ENCODE results near the gene NLRP3. TPM values are rescaled to one million over a fixed set of nuclear protein-coding genes. Genes with fewer than 3 reads are reported as not detected.
"Not testable (repeated sequence)": the region's sequence is repeated elsewhere in the genome, so short reads cannot be mapped to it uniquely, and the experiment has no call there.

NLRP3 gene
- total RNA-seq, 2 experiments from 2014 or later, result 0.33 to 0.44 TPM

DNA sequence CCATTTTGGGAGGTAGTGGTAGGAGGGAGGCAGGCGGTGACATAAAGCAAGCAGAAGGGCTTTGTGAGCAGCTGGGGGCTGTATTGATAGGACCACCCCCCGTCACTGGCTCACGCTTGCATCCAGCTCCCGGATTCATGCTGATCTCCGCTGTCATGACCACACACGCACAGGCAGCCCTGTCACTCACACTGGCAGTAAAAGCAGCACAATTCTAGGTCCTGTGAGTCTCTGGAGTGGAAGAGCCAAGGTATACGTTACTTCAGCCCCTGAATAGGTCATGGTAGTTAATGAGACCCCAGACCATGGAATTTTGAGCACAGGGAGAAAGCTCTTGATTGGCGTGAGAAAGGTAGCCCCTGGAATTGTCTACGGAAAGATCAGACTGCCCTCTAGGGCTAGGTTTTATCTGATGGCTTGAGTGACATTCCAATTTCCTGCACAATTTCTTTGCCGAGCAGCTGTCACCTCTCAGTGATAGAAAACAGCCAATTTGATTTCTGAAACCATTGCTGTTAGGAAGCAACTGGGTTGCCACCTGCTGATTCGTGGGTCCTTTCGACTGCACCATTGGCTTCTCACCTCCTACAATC is 36.6 kb downstream of the NLRP3 start:
- peaks cover 24% of the 10 kb centered on the region for H3K27me3 Mint-ChIP-seq
- no peak overlapping the region for H3K27ac Mint-ChIP-seq
- CTCF ChIA-PET, result no interaction called here
- DNase-seq, result no peak
- no peaks in the 10 kb centered on the region for H3K36me3 Mint-ChIP-seq
- H3K4me3 Mint-ChIP-seq, result no peak overlapping the region
- no peak for ATAC-seq
- H3K9me3 Mint-ChIP-seq (ENCODE audit: low read depth), result no peaks in the 10 kb centered on the region
- H3K4me1 Mint-ChIP-seq, result peaks cover 6% of the 10 kb centered on the region

DNA sequence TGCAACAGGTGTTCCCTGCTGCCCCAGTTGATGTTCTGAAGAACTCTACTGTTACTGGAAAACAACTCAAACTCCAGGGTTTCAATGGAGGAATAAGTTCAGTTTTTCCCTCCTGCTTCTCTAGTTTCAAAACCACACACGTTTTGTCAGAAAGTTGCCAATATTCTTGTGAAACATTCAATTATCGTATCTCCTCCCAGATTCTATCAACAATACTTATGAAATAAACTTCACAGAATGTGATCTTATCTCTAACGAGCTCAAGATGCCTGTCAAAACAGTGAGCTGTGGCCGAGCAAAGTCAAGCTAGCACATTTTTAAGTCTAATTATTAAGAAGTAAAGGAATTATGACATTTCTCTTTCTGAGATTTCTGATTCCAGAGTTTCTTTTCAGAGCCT is 37.3 kb downstream of the NLRP3 start:
- no peak for ATAC-seq
- DNase-seq, result no peak
- Mint-ChIP-seq H3K27ac (no peak overlapping the region), H3K9me3 (ENCODE audit: low read depth) (no peaks in the 10 kb centered on the region), H3K4me3 (no peak overlapping the region), H3K4me1 (peaks cover 9% of the 10 kb centered on the region), H3K36me3 (no peaks in the 10 kb centered on the region), H3K27me3 (peaks cover 25% of the 10 kb centered on the region)
- CTCF ChIA-PET, result no interaction called here

DNA sequence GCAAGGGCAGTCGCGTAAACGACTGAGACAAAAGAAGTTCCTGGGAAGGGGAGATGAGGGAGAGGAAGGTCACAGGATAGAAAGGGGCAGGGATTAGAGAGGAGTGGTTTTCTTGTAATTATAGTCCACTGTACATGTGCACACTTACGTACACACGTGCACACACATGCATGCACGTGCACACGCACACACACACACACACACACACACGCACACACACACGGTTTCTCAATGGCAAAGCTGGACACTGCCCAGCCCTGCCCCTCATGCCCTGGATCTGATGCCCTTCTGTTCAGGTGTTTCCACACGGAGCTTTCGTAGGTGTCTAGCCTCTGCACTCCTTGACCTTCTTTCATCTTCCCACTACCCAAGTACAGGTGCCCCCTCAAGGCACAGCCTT is 38.0 kb downstream of the NLRP3 start:
- ATAC-seq, result no peak
- no peak for DNase-seq
- peaks cover 9% of the 10 kb centered on the region for H3K4me1 Mint-ChIP-seq
- no peak overlapping the region for H3K4me3 Mint-ChIP-seq
- CTCF ChIA-PET, result no interaction called here
- H3K36me3 Mint-ChIP-seq, result no peaks in the 10 kb centered on the region
- H3K27ac Mint-ChIP-seq, result no peak overlapping the region
- peaks cover 25% of the 10 kb centered on the region for H3K27me3 Mint-ChIP-seq
- no peaks in the 10 kb centered on the region for H3K9me3 Mint-ChIP-seq (ENCODE audit: low read depth)

DNA sequence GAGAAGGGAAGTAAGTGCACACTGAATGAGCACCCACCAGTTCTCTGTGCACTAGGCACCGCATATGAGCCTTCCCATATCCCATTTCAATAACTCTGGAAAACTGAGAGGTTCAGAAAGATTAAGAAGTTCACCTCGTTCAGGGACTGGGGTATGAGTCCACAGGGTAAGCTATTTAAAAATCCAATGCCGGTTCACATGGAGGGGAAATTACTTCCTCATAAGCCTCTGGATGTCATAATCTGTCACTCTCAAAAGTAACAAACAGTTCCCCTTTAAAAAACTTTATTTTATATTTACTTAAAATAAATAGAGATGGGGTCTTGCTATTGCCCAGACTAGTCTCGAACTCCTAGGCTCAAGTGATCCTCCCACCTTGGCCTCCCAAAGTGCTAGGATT is 40.0 kb downstream of the NLRP3 start:
- Mint-ChIP-seq H3K4me1 (peaks cover 9% of the 10 kb centered on the region), H3K27me3 (peaks cover 26% of the 10 kb centered on the region), H3K9me3 (ENCODE audit: low read depth) (no peaks in the 10 kb centered on the region), H3K36me3 (no peaks in the 10 kb centered on the region), H3K27ac (no peak overlapping the region), H3K4me3 (no peak overlapping the region)
- ATAC-seq, result no peak
- no peak for DNase-seq
- CTCF ChIA-PET, result no interaction called here

DNA sequence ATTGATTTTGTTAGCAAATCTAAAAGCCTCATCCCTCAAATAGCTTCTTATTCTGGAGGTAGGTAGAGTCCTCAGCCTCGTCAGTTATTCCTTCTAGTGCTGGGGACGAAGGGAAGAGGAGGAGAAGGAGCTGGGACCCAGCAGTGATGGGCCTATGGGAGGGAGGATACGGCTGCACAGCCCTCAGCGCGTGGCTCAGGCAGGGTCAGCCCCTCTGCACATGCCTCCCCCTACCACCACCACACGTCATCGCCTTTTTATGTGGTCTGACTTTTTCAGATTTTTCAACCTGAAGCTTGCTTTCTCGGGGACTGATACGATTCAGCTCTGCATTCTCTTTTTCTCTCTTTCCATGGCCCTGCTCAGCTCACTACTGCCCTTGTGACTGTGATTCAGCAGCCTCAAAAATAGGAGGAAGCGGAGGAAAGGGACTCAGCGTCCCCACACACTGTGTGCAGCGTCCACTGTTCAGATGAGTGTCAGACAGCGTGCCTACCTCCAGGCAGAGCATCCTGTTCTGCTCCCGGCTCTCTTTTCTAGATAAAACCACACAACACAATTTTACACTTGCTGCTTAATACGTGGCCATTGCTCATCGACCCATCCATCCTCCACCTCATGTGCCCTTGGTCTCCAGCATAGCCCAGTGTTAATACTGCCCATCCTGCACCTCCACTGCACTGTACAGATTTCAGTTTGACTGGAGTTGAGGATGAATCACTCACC is 41.1 kb downstream of the NLRP3 start:
- H3K36me3 Mint-ChIP-seq, result no peaks in the 10 kb centered on the region
- H3K4me1 Mint-ChIP-seq, result peaks cover 9% of the 10 kb centered on the region
- no peak overlapping the region for H3K4me3 Mint-ChIP-seq
- H3K27me3 Mint-ChIP-seq, result peaks cover 28% of the 10 kb centered on the region
- DNase-seq (no peak), ATAC-seq (no peak)
- CTCF ChIA-PET, result no interaction called here
- H3K27ac Mint-ChIP-seq, result no peak overlapping the region
- no peaks in the 10 kb centered on the region for H3K9me3 Mint-ChIP-seq (ENCODE audit: low read depth)

DNA sequence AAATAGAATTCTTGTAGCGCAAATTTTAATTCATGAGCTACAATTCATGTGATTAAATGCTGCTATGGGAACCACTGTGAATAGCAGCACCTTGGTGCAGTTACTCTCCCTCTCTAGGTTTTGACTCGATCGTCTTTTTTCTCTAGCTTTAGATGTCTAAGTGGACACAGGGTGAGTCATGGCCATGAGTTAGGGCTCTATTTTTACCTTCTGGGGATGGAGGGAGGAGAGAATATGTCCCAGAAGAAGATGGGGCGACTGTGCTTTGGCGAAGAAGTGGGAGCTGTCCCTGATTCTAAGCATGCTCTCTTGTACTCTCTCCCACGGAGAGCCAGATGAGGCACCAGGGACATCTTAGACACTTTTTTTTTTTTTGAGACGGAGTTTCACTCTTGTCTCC is 43.5 kb downstream of the NLRP3 start:
- Mint-ChIP-seq H3K4me1 (peaks cover 9% of the 10 kb centered on the region), H3K27me3 (peaks cover 20% of the 10 kb centered on the region), H3K36me3 (no peaks in the 10 kb centered on the region), H3K27ac (no peak overlapping the region), H3K9me3 (ENCODE audit: low read depth) (no peaks in the 10 kb centered on the region), H3K4me3 (no peak overlapping the region)
- DNase-seq (no peak), ATAC-seq (no peak)
- CTCF ChIA-PET, result no interaction called here

DNA sequence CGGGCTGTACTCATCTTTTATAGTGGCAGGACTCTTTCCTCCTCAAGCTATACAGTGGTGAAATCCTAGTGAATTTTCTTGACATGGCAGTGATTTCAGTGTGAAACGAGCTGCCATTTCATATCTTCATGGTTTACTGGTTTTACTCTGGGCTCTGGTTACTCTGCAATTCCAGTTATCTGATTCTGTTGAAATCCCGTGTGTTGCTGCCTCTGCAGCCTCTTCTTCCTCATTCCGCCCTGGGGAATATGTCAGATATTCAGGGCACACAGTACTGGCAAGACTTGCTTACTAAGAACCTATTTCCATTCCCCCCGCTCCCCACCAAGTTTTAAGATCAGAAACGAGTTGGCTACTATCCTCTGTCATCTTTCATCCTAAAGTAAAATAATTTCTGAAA is 49.8 kb downstream of the NLRP3 start:
- CTCF ChIA-PET, result no interaction called here

DNA sequence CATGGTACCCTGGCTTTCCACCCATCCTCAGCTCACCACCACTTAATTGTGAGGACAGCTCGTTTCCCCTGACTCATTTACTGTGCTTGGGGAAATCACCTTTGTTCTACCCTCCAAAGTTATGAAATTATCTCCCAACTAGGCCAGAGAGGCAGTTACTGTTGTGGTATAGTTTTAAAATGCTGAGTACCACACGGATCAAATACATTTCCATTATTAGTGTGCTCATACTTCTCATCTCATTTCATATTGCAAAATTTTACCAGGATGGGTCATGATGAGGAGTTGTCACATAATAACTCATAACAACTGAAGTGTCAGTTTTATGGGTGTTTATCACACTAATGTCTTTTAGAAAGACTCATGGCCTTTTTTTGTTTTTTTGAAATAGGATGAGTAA is 51.2 kb downstream of the NLRP3 start:
- peaks cover 3% of the 10 kb centered on the region for H3K27me3 Mint-ChIP-seq
- DNase-seq (no peak), ATAC-seq (no peak)
- CTCF ChIA-PET, result no interaction called here
- H3K9me3 Mint-ChIP-seq (ENCODE audit: low read depth), result no peaks in the 10 kb centered on the region
- no peaks in the 10 kb centered on the region for H3K36me3 Mint-ChIP-seq
- H3K4me3 Mint-ChIP-seq, result no peak overlapping the region
- H3K27ac Mint-ChIP-seq, result no peak overlapping the region
- no peaks in the 10 kb centered on the region for H3K4me1 Mint-ChIP-seq

More for the DNA sequence above, 49.8 kb downstream of the NLRP3 start:
- Mint-ChIP-seq H3K9me3 (ENCODE audit: low read depth) (no peaks in the 10 kb centered on the region), H3K27ac (no peak overlapping the region), H3K4me1 (no peaks in the 10 kb centered on the region), H3K4me3 (no peak overlapping the region), H3K36me3 (no peaks in the 10 kb centered on the region), H3K27me3 (peaks cover 5% of the 10 kb centered on the region)
- ATAC-seq, result no peak
- DNase-seq, result no peak

DNA sequence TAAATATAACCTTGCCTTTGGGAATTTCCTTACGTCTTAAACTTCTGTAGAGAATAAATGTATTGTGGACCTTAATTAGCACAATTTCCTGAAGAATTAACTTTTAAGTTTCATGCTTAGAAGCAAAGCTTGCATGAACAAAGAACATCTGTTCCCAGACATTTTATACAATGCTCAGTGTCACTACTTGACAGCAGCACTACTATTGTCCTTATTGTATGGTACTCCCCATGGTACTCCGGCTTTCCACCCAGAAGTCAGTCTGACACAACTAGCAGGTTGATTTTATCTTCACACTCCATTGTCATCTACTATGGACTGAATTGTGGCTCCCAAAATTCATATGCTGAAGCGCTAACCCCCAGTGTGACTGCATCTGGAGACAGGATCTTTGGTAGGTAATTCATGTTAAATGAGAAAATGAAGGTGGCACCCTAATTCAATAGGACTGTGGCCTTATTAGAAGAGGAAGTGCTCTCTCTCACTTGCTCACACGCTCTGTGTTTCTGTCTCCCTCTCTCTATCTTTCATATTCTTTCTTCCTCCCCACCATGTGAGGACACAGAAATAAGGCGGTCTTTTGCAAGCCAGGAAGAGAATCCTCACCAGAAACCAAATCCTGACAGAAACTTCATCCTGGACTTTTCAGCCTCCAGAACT is 52.6 kb downstream of the NLRP3 start:
- Mint-ChIP-seq H3K27ac (no peak overlapping the region), H3K4me3 (no peak overlapping the region), H3K4me1 (no peaks in the 10 kb centered on the region), H3K9me3 (ENCODE audit: low read depth) (no peaks in the 10 kb centered on the region), H3K27me3 (no peaks in the 10 kb centered on the region), H3K36me3 (no peaks in the 10 kb centered on the region)
- no peak for ATAC-seq
- DNase-seq, result no peak
- CTCF ChIA-PET, result no interaction called here

DNA sequence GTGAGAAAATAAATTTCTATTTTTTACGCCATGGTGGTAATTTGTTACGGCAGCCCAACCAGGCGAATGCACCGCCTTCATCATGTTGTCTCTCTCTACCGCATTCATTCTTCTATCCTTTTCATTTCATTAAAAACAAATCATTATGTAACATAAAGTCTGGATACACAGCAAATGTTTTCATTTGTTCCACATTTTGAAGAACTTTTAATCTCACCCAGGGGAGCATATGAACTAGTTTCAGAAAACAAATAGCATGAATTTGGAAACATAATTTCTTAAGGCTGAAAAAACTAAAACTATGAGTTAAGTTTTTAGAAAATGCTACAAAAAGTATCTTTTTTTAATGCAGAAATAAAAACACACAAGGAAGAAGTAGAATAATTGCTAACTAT is 53.2 kb downstream of the NLRP3 start:
- H3K36me3 Mint-ChIP-seq, result no peaks in the 10 kb centered on the region
- no peaks in the 10 kb centered on the region for H3K4me1 Mint-ChIP-seq
- ATAC-seq (no peak), DNase-seq (no peak)
- no peak overlapping the region for H3K4me3 Mint-ChIP-seq
- H3K27me3 Mint-ChIP-seq, result no peaks in the 10 kb centered on the region
- CTCF ChIA-PET, result no interaction called here
- no peaks in the 10 kb centered on the region for H3K9me3 Mint-ChIP-seq (ENCODE audit: low read depth)
- H3K27ac Mint-ChIP-seq, result no peak overlapping the region

DNA sequence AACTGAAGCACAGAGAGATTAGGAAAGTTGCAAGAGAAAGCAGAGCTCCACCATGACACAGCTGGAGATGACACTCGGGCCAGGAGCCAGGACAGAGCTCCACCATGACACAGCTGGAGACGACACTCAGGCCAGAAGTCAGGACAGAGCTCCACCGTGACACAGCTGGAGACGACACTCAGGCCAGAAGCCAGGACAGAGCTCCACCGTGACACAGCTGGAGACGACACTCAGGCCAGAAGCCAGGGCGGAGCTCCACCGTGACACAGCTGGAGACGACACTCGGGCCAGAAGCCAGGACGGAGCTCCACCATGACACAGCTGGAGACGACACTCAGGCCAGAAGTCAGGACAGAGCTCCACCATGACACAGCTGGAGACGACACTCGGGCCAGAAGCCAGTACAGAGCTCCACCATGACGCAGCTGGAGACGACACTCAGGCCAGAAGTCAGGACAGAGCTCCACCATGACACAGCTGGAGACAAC is 55.0 kb downstream of the NLRP3 start:
- H3K4me1 Mint-ChIP-seq; ATAC-seq; DNase-seq; H3K27me3 Mint-ChIP-seq; H3K9me3 Mint-ChIP-seq (ENCODE audit: low read depth); H3K27ac Mint-ChIP-seq; H3K4me3 Mint-ChIP-seq; H3K36me3 Mint-ChIP-seq: not testable (repeated sequence)
- CTCF ChIA-PET, result interaction anchor here (1.1 kb wide), 1 partner anchor 15 kb away, joined by 3 read pairs; no protein-coding TSS in a partner anchor

DNA sequence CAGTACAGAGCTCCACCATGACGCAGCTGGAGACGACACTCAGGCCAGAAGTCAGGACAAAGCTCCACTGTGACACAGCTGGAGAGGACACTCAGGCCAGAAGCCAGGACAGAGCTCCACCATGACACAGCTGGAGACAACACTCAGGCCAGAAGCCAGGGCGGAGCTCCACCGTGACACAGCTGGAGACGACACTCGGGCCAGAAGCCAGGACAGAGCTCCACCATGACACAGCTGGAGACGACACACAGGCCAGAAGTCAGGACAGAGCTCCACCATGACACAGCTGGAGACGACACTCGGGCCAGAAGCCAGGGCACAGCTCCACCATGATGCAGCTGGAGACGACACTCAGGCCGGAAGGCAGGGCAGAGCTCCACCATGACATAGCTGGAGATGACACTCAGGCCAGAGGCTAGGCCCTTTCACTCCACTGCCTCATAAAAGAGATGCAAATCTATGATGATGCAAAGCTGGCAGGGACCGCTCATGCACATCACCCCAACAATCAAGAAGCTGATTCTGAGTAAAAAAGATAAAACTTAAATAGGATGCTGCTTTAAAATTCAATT is 55.6 kb downstream of the NLRP3 start:
- H3K27ac Mint-ChIP-seq, result no peak overlapping the region
- no peak overlapping the region for H3K4me3 Mint-ChIP-seq
- DNase-seq (no peak), ATAC-seq (no peak)
- CTCF ChIA-PET, result interaction anchor here (1.1 kb wide), 1 partner anchor 15 kb away, joined by 3 read pairs; no protein-coding TSS in a partner anchor
- H3K9me3 Mint-ChIP-seq (ENCODE audit: low read depth), result no peaks in the 10 kb centered on the region
- H3K27me3 Mint-ChIP-seq, result no peaks in the 10 kb centered on the region
- no peaks in the 10 kb centered on the region for H3K36me3 Mint-ChIP-seq
- no peaks in the 10 kb centered on the region for H3K4me1 Mint-ChIP-seq

DNA sequence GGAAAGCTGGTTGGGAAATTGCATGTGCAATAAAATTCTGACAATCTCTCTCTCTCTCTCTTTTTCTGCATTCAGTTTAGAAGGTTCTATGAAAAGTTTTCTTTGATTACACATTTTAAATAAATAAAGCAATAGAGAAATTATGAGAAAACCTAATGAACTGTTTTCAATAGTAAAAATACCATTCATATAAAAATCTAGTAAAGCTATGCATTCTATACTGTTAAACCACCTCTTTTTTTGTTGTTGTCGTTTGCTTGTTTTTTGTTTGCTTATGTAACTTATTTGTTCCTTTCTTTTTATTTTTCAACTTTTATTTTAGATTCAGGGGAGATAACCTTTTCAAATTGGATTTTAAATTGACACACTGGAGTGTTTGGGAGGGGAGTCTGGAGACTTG is 56.1 kb downstream of the NLRP3 start:
- Mint-ChIP-seq H3K4me3 (no peak overlapping the region), H3K27ac (no peak overlapping the region), H3K36me3 (no peaks in the 10 kb centered on the region), H3K27me3 (no peaks in the 10 kb centered on the region), H3K9me3 (ENCODE audit: low read depth) (no peaks in the 10 kb centered on the region), H3K4me1 (no peaks in the 10 kb centered on the region)
- DNase-seq (no peak), ATAC-seq (no peak)
- CTCF ChIA-PET, result interaction anchor here (1.1 kb wide), 1 partner anchor 14 kb away, joined by 3 read pairs; no protein-coding TSS in a partner anchor

DNA sequence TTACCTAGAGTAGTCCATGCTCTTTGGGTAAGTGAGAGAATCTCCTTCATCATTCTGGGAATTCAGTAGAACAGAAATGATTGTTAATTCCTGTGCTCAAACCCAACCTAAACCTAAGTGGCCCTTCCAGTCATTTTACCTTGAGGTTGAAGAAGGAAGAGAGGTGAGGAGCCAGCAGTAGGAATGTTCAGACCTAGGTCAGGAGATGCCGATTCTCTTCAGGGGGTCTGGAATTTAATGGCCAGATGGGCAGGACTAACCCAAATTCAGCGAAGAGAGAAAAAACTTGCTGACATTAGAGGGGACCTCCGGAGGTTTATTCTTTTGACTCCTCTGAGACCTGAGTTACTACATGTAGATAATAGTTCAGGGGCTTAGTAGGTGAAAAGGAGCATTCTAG is 58.4 kb downstream of the NLRP3 start:
- H3K36me3 Mint-ChIP-seq, result no peaks in the 10 kb centered on the region
- no peak overlapping the region for H3K27ac Mint-ChIP-seq
- H3K9me3 Mint-ChIP-seq (ENCODE audit: low read depth), result no peaks in the 10 kb centered on the region
- H3K4me3 Mint-ChIP-seq, result no peak overlapping the region
- no peak for ATAC-seq
- CTCF ChIA-PET, result no interaction called here
- no peak for DNase-seq
- H3K27me3 Mint-ChIP-seq, result no peaks in the 10 kb centered on the region
- H3K4me1 Mint-ChIP-seq, result no peaks in the 10 kb centered on the region
